GM12865 (cell line): ENCODE results near the gene CCDC175.
A peak's percentile ranks its signal among the peaks of the same experiment; 100 is the strongest.

Source experiments
- DNase-seq: peaks from one replicate; pipeline ENCODE4 v3.0.0; 2010; ENCODE audit warnings: low read depth
- H3K4me3 ChIP-seq: 2 replicates; pipeline ENCODE4 v1.5.1; 2011; ENCODE audit warnings: mild to moderate bottlenecking, low read depth, low read length, control low read depth
- TF ChIP-seq, protein P1 (sequence below): IDR thresholded peaks from 2 replicates; pipeline ENCODE4 v1.5.1; 2011; ENCODE audit warnings: low read length, control low read depth, low read depth, inconsistent platforms; ENCODE audit not compliant: insufficient read depth; ENCODE audit errors: missing control alignments

Gene CCDC175

DNA sequence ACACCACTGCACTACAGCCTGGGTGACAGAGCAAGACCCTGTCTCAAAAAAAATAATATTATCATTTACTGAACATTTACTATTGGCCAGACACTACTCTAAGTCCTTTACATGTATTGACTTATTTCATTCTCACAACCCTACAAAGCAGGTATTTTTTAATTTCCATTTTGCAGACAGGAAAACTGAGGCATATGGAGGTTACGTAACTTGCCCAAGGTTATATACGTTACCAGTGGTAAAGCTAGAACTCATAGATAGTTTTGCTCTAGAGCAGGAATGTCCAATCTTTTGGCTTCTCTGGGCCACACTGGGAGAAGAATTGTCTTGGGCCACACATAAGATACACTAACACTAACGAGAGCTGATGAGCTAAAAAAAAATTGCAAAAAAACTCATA lies 98.1 kb downstream of the CCDC175 start:
- H3K4me3 ChIP-seq: no peak overlapping the region
- DNase-seq: no peak
- TF ChIP-seq, protein P1, sequence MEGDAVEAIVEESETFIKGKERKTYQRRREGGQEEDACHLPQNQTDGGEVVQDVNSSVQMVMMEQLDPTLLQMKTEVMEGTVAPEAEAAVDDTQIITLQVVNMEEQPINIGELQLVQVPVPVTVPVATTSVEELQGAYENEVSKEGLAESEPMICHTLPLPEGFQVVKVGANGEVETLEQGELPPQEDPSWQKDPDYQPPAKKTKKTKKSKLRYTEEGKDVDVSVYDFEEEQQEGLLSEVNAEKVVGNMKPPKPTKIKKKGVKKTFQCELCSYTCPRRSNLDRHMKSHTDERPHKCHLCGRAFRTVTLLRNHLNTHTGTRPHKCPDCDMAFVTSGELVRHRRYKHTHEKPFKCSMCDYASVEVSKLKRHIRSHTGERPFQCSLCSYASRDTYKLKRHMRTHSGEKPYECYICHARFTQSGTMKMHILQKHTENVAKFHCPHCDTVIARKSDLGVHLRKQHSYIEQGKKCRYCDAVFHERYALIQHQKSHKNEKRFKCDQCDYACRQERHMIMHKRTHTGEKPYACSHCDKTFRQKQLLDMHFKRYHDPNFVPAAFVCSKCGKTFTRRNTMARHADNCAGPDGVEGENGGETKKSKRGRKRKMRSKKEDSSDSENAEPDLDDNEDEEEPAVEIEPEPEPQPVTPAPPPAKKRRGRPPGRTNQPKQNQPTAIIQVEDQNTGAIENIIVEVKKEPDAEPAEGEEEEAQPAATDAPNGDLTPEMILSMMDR: no peak

DNA sequence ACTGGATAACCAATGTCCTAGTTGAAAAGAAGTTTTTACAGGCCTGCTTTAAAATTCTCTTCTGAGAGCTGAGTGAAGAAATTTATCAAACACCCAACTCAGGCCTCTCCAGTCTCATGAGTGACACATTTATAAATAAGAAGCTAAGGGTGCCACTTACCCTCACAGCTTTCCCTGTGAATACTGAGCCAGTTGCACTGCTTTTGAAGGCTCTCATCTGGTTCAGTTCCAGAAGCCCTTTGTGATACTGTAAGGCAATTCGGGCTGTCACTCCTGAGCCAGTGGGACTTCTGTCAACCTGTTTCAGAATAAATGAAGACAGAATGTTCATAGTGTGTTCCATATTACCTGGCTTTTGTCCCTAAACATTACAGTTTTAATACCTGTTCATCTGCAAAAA lies 100.9 kb downstream of the CCDC175 start:
- DNase-seq: no peak
- H3K4me3 ChIP-seq: no peak overlapping the region
- TF ChIP-seq, protein P1: no peak

- no peak overlapping the region for H3K4me3 ChIP-seq
- DNase-seq: no peak
- TF ChIP-seq, protein P1: no peak
Observed at GRCh38 chr14:59474172-59474571, 102.4 kb downstream of the CCDC175 start.

- DNase-seq: peak; percentile 20
- H3K4me3 ChIP-seq: peak within 1 kb of the TSS; percentile 43
- TF ChIP-seq, protein P1: no peak
Observed at GRCh38 chr14:59465316-59466135, 111.1 kb downstream of the CCDC175 start, which contains the start of gene GPR135. Gene GPR135, minus strand, starts transcription at chr14:59465380. Its CDS starts 154 bp downstream, at chr14:59465226.

- DNase-seq: peak; percentile 58
- TF ChIP-seq, protein P1: no peak
- H3K4me3 ChIP-seq: peak overlapping the region; percentile 43
Observed at GRCh38 chr14:59464486-59465315, 111.9 kb downstream of the CCDC175 start.

GRCh38 chr14:59463787-59464485 lies 112.7 kb downstream of the CCDC175 start:
- TF ChIP-seq, protein P1: no peak
- peak overlapping the region; percentile 43 for H3K4me3 ChIP-seq
- peak; percentile 67 for DNase-seq
